Measurements from ENCODE around the gene BCL6. TPM values are rescaled to one million over a fixed set of nuclear protein-coding genes. Genes with fewer than 3 reads are reported as not detected.

BCL6 gene
- total RNA-seq, 2 experiments from 2014 or later: 65.6 to 256 TPM

- H2AFZ ChIP-seq (ENCODE audit: low read length): peak overlapping the region; percentile 12; the same call in 1 of the 2 replicates
- no peaks in the 10 kb centered on the region for H3K9me3 ChIP-seq (ENCODE audit: low read length)
These were observed 2.8 kb upstream of the BCL6 start for GRCh38 chr3:187748050-187748481.

GRCh38 chr3:187747506-187747905 lies 2.2 kb upstream of the BCL6 start:
- CTCF ChIA-PET (ENCODE audit: unreplicated experiment): interaction anchor here (1.0 to 3.0 kb wide), 4 partner anchors 153 to 198 kb away, joined by 3 to 18 read pairs (median 6); no protein-coding TSS in a partner anchor
- H3K4me1 ChIP-seq (ENCODE audit: insufficient read depth, low read length, poor library complexity, severe bottlenecking): peaks cover 54% of the 10 kb centered on the region
- peak overlapping the region; percentile 86 for H3K4me3 ChIP-seq (ENCODE audit: low read depth, low read length, poor library complexity, severe bottlenecking)
- H3K27ac ChIP-seq (ENCODE audit: low read depth, low read length, poor library complexity, severe bottlenecking): peak overlapping the region; percentile 90
- H3K9me2 ChIP-seq (ENCODE audit: insufficient read depth, low read length): no peaks in the 10 kb centered on the region
- H3K79me2 ChIP-seq (ENCODE audit: insufficient read depth, low read depth, low read length): peaks cover 49% of the 10 kb centered on the region
- no peaks in the 10 kb centered on the region for H3K9me3 ChIP-seq (ENCODE audit: low read length)
- H4K20me1 ChIP-seq (ENCODE audit: insufficient read depth, low read length): no peaks in the 10 kb centered on the region; the same call in 1 of the 2 replicates
- peak overlapping the region; percentile 12; the same call in 1 of the 2 replicates for H2AFZ ChIP-seq (ENCODE audit: low read length)
- no TSS peak for BruUV-seq (replicated peaks)
- H3K36me3 ChIP-seq (ENCODE audit: insufficient read depth, low read length): peaks cover 25% of the 10 kb centered on the region
- peak overlapping the region; percentile 93 for H3K4me2 ChIP-seq (ENCODE audit: low read length)
- intact Hi-C loops (cut with micrococcal nuclease; ENCODE audit: unreplicated experiment): no loop called here
- DNase-seq (ENCODE audit: low spot score): peak; percentile 43
- POLR2A ChIA-PET: interaction anchor here (0.7 to 13.4 kb wide), 18 partner anchors 15 to 1207 kb away, joined by 3 to 531 read pairs (median 14); no protein-coding TSS in a partner anchor
- TF ChIP-seq CTCF (conservative IDR thresholded peaks at IDR 0.05; ENCODE audit: low read length): no peak
- no peak for TF ChIP-seq EZH2phosphoT487 (IDR thresholded peaks at IDR 0.05; ENCODE audit: borderline replicate concordance, low read depth, low read length)

More at GRCh38 chr3:187748050-187748481, 2.8 kb upstream of the BCL6 start:
- TF ChIP-seq CTCF (conservative IDR thresholded peaks at IDR 0.05; ENCODE audit: low read length) (peak; percentile 99), EZH2phosphoT487 (IDR thresholded peaks at IDR 0.05; ENCODE audit: borderline replicate concordance, low read depth, low read length) (no peak)
- no peaks in the 10 kb centered on the region for H3K9me2 ChIP-seq (ENCODE audit: insufficient read depth, low read length)
- H3K27ac ChIP-seq (ENCODE audit: low read depth, low read length, poor library complexity, severe bottlenecking): peak overlapping the region; percentile 90
- H3K79me2 ChIP-seq (ENCODE audit: insufficient read depth, low read depth, low read length): peaks cover 43% of the 10 kb centered on the region
- DNase-seq (ENCODE audit: low spot score): peak; percentile 96
- ChIA-PET POLR2A (interaction anchor here (0.6 to 13.4 kb wide), 16 partner anchors 15 to 469 kb away, joined by 3 to 531 read pairs (median 14); no protein-coding TSS in a partner anchor), CTCF (ENCODE audit: unreplicated experiment) (interaction anchor here (1.0 to 3.0 kb wide), 5 partner anchors 152 to 198 kb away, joined by 3 to 18 read pairs (median 5); no protein-coding TSS in a partner anchor)
- H3K4me2 ChIP-seq (ENCODE audit: low read length): peak overlapping the region; percentile 93
- no TSS peak for BruUV-seq (replicated peaks)
- H4K20me1 ChIP-seq (ENCODE audit: insufficient read depth, low read length): no peaks in the 10 kb centered on the region; the same call in 1 of the 2 replicates
- H3K36me3 ChIP-seq (ENCODE audit: insufficient read depth, low read length): peaks cover 19% of the 10 kb centered on the region
- peak overlapping the region; percentile 86 for H3K4me3 ChIP-seq (ENCODE audit: low read depth, low read length, poor library complexity, severe bottlenecking)
- H3K4me1 ChIP-seq (ENCODE audit: insufficient read depth, low read length, poor library complexity, severe bottlenecking): peaks cover 54% of the 10 kb centered on the region
- intact Hi-C loops (cut with micrococcal nuclease; ENCODE audit: unreplicated experiment): loop anchor here (1.0 to 2.0 kb wide), 8 partner anchors 81 to 699 kb away; no protein-coding TSS in a partner anchor

Data from OCI-LY7 (cell line).